GM19023 (cell line): ENCODE results near the gene RPTOR.

ENCODE experiments used
- ATAC-seq: cut with Tn5 transposase; IDR thresholded peaks from one replicate; pipeline ENCODE4 v1.9.1; 2021; ENCODE audit warnings: mild to moderate bottlenecking, moderate library complexity; ENCODE audit not compliant: unreplicated experiment

The RPTOR gene

GRCh38 chr17:80965606-80966005 is 421.0 kb downstream of the RPTOR start:
- ATAC-seq: no peak

- ATAC-seq: no peak
Observed at GRCh38 chr17:80967404-80967872, 422.8 kb downstream of the RPTOR start.

- ATAC-seq: no peak
Observed at GRCh38 chr17:80968602-80969029, 424.0 kb downstream of the RPTOR start.

- no peak for ATAC-seq
Observed at GRCh38 chr17:80969030-80969673, 424.5 kb downstream of the RPTOR start.

DNA sequence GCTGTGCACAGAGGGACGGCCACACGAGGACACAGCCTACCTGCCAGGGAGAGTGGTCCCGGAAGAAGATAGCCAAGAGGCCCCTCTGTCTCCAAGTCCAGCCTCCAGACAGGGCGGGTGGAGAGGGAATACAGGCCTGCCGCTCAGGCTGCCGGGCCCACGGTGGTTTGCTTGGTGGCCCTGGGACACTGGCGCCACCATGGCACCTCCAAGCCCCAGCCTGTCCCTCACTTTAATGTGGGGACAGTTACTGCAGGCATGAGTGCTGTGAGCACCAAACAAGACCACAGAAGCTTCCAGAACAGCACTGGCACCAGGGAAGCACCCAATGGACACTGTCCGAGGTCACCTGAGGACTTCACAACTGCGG is 425.0 kb downstream of the RPTOR start:
- no peak for ATAC-seq

DNA sequence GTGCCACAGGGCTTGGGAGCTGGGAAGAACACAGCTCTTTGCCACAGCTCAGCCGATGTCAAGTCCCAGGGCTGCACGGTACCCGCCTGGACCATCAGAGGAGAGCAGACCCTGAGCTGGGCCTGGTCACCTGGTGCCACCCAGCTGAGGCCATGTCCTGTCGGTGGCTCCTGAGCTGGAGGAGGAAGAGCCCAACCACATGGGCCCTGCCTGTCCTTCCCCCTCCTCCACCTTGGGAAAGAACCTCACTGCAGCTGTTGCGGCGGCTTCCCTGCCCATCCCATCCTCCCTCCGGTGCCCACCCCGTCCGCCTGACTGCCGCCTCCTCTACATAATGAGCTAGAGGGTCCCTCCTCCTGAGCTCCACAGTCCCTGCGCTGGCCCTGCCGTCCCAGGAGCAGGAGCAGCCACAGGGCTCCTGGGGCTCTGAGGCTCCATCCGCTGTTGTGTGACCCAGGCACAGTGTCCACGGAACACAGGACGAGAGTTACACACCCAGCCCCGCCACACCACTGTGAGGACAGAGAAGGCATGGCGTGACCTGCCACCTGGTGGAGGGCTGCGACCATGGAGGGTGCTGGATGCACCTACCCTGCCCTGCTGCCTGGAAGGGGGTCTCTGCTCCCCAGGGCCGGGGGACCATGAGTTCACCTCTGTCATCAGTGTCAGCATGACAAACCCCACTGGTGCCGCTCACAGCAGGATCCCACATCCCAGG is 425.6 kb downstream of the RPTOR start:
- ATAC-seq: no peak

DNA sequence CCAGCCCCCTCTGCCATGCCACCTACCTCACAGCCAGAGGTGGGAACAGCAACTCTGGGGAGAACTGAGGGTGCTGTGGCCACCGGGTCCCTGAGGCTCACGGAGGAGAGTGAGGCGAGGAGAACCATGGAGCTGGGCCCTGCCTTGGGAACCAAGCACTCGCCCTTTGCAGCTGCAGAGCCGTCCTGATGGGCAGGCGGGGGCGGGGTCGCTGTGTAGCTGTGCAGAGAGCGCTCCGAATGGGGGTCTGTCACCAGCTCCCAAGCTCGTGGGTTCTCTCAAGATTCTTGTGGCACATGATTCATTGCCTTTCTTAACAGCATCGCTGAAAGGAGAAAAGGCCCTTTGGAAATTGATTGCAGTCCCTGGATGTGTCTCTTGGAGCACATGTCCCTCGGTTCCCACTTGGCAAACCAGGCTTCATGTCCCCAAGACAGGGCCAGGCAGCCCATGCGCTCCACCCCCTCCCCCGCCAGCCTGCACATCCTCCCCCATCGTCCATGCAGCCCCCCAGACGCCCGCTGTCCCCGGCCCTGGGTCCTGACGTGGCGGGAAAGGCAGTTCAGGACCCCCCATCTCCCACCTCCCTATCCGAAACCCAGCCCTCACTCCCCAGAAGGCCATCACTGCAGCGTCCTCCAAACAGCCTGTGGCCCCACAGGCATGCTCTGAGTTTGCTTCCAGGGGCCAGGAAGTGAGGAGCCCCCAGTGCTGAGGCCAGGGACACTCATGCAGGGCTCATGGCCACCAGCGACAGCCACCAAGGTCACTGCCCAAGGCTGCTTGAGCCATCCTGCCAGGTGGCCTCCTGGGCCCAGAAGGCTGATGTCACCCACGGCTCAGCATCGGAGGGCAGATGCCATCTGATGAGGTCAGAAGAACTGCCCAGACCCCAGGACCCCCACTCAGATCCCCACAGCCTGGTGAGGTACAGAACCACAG is 426.4 kb downstream of the RPTOR start:
- no peak for ATAC-seq

DNA sequence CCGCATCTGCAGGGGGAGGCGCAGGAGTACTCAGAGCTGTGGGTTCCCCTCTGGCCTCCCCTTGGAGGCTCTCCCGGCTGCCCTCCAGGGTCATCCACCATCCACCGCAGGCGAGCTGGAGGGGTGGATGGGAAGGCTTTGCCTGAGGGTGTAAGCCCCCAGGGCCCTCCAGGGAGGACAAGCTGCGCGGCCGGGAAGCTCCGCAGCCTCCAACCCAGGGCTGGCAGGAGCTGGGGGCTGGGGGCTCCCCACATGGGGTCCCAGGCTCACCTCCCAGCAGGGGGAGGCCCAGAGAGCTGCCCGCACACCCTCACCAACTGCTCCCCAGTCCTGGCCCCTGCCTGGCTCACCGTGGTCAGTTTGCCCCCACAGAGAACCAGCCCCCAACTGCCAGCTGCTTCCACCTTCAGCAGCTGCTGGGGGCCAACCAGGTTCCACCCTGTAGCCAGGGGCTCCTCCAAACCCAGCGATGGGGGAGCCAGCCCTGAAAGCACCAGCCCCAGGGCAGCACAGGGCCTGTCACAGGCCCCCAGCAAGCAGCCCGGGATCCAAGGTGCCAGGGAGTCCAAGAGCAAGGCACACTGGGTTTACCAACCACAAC is 427.2 kb downstream of the RPTOR start:
- ATAC-seq: no peak

DNA sequence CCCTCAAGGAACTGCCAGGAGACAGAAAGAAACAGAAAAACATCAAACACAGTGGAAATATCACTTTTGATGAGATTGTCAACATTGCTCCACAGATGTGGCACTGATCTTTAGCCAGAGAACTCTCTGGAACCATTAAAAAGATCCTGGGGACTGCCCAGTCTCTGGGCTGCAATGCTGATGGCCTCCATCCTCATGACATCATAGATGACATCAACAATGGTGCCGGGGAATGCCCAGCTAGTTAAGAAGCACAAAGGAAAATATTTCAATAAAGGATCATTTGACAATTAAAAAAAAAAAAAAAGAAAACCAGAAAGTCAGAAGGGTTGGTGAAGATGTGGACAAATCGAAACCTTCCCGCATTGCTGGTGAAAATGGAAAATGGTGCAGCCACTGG is 432.1 kb downstream of the RPTOR start:
- no peak for ATAC-seq

DNA sequence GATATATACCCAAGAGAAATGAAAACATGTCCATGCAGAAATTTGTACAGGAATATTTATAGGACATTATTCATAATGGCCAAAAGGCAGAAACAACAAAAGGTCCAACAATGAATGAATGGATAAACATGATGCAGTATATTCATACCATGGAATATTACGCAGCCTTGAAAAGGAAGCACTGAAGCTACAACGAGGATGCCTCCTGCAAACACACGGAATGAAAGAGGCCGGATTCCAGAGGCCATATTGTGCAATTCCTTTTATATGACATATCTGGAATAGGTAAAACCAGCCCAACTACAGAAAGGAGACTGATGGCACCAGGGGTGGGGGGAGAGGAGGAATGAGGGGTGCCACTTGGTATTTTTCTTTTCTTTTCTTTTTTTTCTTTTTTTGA is 432.5 kb downstream of the RPTOR start:
- ATAC-seq: no peak

DNA sequence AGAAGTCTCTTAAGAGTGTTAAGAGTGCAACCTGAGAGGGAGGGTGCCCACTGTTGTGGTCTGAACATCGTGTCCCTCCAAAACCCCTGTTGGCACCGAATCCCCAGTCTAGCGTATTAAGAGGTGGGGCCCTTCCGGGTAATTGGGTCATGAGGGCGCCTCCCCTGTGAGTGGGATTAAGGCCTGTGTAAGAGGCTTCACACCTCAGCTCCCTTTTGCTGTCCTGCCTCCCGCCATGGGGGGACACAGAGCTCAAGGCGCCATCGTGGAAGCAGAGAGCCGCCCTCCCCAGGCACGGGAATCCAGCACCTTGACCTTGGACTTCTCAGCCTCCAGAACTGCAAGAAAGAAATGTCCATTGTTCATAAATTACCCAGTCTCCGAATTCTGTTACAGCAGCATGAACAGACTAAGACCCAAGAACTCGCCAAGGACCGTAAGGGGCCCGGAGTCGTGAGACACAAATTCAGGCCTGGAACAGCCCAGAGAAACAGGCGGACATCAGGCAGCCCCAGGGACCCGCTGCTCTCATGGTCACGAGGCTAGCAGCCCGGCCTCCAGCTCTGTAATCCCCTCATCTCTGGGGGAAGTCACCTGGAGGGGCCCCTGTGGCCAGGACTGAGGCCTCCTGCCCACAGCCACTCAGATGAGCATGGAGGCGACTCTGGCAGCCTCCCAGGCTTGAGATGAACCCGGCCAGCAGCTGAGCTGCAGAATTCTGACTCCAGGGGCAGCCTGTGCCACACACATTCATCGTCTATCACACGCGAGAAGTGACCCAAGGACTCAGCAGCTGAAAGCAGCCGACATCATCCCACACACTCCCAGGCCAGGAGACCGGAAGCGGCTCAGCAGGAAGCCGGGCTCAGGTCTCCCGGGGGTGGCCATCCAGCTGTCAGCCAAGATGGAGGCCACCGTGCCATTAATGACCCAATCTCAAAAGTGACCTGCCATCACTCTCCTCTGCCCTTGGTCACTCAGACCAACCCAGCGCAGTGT is 434.2 kb downstream of the RPTOR start:
- ATAC-seq: no peak

GRCh38 chr17:80979547-80980378 is 435.1 kb downstream of the RPTOR start:
- no peak for ATAC-seq

DNA sequence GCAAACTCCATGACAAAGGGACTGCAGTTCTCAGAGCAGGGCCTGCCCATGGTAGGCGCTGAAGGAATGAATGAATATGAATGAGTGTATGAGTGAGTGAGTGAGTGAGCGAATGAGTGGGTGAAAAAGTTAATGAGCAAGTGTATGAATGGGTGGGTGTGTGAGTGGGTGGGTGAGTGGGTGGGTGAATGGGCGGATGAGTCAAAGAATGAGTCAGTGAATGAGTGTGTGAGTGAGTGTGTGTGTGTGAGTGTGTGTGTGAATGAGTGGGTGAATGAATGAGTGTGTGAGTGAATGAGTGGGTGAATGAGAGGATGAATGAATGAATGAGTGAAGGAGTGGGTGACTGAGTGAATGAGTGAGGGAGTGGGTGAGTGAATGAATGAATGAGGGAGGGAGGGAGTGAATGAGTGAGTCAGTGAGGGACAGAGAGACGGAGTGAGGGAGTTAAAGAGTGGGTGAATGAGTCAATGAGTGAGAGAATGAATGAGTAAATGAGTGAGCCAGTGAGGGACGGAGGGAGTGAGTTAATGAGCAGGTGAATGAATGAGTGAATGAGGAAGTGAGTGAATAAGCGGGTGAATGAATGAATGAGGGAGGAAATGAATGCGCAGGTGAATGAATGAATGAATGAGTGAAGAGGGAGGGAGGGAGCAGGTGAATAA is 435.9 kb downstream of the RPTOR start:
- no peak for ATAC-seq

GRCh38 chr17:80981062-80981902 is 436.6 kb downstream of the RPTOR start:
- ATAC-seq: no peak

DNA sequence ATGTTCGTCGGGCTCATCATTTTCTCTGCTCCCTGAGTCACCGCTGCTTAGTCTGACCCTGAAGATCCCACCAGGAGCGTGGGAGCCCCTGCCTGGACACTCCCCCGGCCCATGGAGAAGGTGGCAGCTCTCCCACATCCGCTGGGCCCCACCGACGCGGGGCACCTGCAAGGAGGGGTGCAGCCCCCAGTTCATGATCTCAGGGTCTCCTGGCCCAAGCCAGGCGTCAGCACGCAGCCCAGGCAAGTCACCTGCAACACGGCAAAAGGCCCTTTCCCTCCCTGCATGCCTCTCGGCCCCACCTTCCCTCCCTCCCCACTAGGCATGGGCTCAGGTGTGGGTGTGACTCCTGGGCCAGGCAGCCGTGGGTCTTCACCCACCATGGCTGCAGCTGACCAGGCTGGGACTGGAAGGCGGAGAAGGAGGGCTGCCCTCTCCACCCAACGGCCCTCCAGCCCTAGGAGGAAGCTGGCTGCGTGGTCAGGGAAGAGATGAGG is 437.3 kb downstream of the RPTOR start:
- ATAC-seq: no peak

DNA sequence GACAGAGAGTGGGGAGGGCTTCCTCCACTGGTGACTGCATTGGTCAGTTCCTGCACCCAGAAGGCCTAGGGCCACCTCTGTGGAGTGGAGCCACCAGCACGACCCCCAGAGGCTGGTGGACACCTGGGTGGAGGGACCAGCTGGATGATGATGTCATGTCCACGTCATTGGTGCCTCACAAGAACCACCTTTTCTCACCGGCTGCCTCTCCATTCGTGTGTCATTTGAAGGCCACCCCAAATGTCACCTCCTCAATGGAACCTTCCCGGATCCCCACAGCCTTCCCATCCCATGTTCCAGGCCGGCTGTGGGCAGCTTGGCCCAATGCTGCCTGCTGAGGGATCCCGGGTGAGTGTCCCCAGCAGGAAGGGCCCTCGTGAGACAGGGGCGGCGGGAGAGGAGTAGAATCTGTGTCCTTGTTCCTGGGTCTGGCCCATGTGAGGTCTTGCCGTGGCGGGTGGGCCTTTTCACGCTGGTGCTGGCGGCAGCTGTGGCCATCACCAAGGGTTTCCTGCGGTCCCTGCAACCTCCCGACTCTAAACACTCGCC is 437.9 kb downstream of the RPTOR start:
- no peak for ATAC-seq

DNA sequence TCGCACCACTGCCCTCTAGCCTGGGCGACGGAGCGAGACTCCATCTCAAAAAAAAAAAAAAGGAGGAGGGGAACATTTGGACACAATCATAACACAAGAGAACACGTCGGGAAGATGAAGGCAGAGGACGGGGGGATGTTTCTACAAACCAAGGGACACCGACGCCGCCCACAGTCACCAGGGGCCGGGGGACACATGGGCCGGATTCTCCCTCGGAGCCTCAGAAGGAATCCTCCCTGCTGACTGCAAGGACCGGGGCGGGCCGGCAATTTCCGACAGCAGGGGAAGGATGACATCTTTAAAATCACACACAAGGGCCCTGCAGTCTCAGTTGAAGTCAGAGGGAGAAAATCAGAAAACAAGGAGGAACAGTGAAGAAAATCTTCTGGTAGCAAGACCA is 438.9 kb downstream of the RPTOR start:
- no peak for ATAC-seq
